Subcutaneous abdominal adipose tissue (tissue), 5 donors: ENCODE measurements around the gene RIMBP2.
"Not testable (repeated sequence)": the region's sequence is repeated elsewhere in the genome, so short reads cannot be mapped to it uniquely, and the experiment has no call there.

ENCODE experiments used
- H3K27ac ChIP-seq: one replicate; pipeline ENCODE4 v1.7.0; 2013; ENCODE audit warnings: low read depth, mild to moderate bottlenecking, inconsistent platforms, low read length, moderate library complexity
- H3K27me3 ChIP-seq, 5 donors: one replicate each; pipeline ENCODE4 v1.7.0; 2013; ENCODE audit warnings: low read length in 5 of 5, inconsistent platforms in 1 of 5; ENCODE audit not compliant: control insufficient read depth in 5 of 5, insufficient read depth in 4 of 5
- H3K36me3 ChIP-seq, 5 donors: one replicate each; pipeline ENCODE4 v1.7.0; 2013; ENCODE audit warnings: low read length in 5 of 5; ENCODE audit not compliant: control insufficient read depth in 5 of 5, insufficient read depth in 5 of 5
- H3K4me1 ChIP-seq, 5 donors: one replicate each; pipeline ENCODE4 v1.7.0; 2013; ENCODE audit warnings: low read length in 5 of 5, mild to moderate bottlenecking in 3 of 5, moderate library complexity in 1 of 5; ENCODE audit not compliant: control insufficient read depth in 5 of 5, insufficient read depth in 5 of 5
- H3K4me3 ChIP-seq, 5 donors: one replicate each; pipeline ENCODE4 v1.7.0; 2013; ENCODE audit warnings: low read length in 5 of 5, low read depth in 1 of 5
- H3K9ac ChIP-seq, 5 donors: one replicate each; pipeline ENCODE4 v1.7.0; 2013; ENCODE audit warnings: low read length in 5 of 5, mild to moderate bottlenecking in 4 of 5, moderate library complexity in 3 of 5
- H3K9me3 ChIP-seq, 5 donors: one replicate each; pipeline ENCODE4 v1.7.0; 2013; ENCODE audit warnings: low read length in 5 of 5; ENCODE audit not compliant: control insufficient read depth in 5 of 5
- donor health status: healthy.
- donor health status: healthy.
- donor health status: healthy.
- donor health status: healthy.
- donor health status: healthy.

RIMBP2 gene

GRCh38 chr12:130752692-130753230 lies 36.7 kb upstream of the RIMBP2 start:
- peaks cover 3 to 9% (median 4%) of the 10 kb centered on the region in 5 donors for H3K27me3 ChIP-seq
- H3K36me3 ChIP-seq: no peaks in the 10 kb centered on the region
- no peak overlapping the region for H3K4me3 ChIP-seq
- peaks cover 0 to 8% (median 6%) of the 10 kb centered on the region in 5 donors for H3K9me3 ChIP-seq
- peaks cover 2 to 7% (median 4%) of the 10 kb centered on the region in 5 donors for H3K4me1 ChIP-seq
- H3K27ac ChIP-seq: no peak overlapping the region
- H3K9ac ChIP-seq: no peak overlapping the region

DNA sequence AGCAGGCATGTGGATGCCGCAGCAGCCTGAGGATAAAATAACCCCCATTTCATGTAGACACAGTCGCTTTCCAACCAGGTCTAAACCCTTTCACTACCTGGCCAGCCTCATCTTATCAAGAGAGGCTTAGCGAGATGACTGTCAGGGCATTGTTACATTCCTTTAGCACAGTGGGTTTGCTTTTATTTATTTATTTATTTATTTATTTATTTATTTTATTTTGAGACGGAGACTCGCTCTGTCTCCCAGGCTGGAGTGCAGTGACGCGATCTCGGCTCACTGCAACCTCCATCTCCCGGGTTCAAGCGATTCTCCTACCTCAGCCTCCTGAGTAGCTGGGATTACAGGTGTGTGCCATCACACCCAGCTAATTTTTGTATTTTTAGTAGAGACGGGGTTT lies 35.9 kb upstream of the RIMBP2 start:
- not testable (repeated sequence) for H3K9ac ChIP-seq, H3K27me3 ChIP-seq, H3K4me3 ChIP-seq, H3K4me1 ChIP-seq, H3K27ac ChIP-seq, H3K9me3 ChIP-seq, H3K36me3 ChIP-seq

GRCh38 chr12:130748786-130749185 lies 32.7 kb upstream of the RIMBP2 start:
- Histone ChIP-seq H3K9me3 (peaks cover 0 to 2% (median 0%) of the 10 kb centered on the region in 5 donors), H3K4me3 (no peak overlapping the region), H3K27ac (no peak overlapping the region), H3K36me3 (no peaks in the 10 kb centered on the region), H3K4me1 (peaks cover 4 to 22% (median 17%) of the 10 kb centered on the region in 5 donors), H3K27me3 (peaks cover 3 to 6% (median 4%) of the 10 kb centered on the region in 5 donors), H3K9ac (no peak overlapping the region)

GRCh38 chr12:130747867-130748740 lies 32.0 kb upstream of the RIMBP2 start:
- no peaks in the 10 kb centered on the region for H3K36me3 ChIP-seq
- H3K4me3 ChIP-seq: peak overlapping the region in 4 of 5 donors; percentile 1 to 63 (median 45)
- H3K4me1 ChIP-seq: peaks cover 4 to 22% (median 17%) of the 10 kb centered on the region in 5 donors
- H3K27ac ChIP-seq: no peak overlapping the region
- peaks cover 0 to 6% (median 4%) of the 10 kb centered on the region in 5 donors for H3K27me3 ChIP-seq
- H3K9me3 ChIP-seq: peaks cover 0 to 4% (median 0%) of the 10 kb centered on the region in 5 donors
- H3K9ac ChIP-seq: peak overlapping the region in 1 of 5 donors; percentile 10

DNA sequence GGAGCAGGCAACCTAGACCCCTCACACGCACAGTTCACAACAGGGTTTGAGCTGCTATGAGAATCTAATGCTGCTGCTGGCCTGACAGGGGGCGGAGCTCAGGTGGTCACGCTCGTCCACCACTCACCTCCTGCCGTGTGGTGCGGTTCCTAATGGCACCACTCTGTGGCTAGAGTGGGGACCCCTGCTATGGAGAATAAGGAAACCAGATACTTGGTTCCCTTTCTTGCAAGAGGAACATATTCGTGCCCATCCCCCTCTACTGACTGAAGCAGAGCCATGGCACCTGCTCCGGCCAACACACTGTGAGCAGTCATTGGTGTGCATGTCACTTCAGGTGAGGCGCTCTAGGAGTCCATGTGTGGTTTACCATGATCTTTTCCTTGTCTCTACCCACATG lies 30.4 kb upstream of the RIMBP2 start:
- H3K27me3 ChIP-seq: no peaks in the 10 kb centered on the region
- H3K36me3 ChIP-seq: no peaks in the 10 kb centered on the region
- H3K9ac ChIP-seq: no peak overlapping the region
- no peak overlapping the region for H3K4me3 ChIP-seq
- H3K27ac ChIP-seq: no peak overlapping the region
- H3K9me3 ChIP-seq: peaks cover 0 to 4% (median 0%) of the 10 kb centered on the region in 5 donors
- H3K4me1 ChIP-seq: peaks cover 4 to 22% (median 17%) of the 10 kb centered on the region in 5 donors

GRCh38 chr12:130745921-130746320 lies 29.8 kb upstream of the RIMBP2 start:
- Histone ChIP-seq H3K36me3 (no peaks in the 10 kb centered on the region), H3K4me1 (peaks cover 4 to 22% (median 17%) of the 10 kb centered on the region in 5 donors), H3K9ac (no peak overlapping the region), H3K4me3 (no peak overlapping the region), H3K27ac (no peak overlapping the region), H3K9me3 (peaks cover 0 to 4% (median 0%) of the 10 kb centered on the region in 5 donors), H3K27me3 (no peaks in the 10 kb centered on the region)

DNA sequence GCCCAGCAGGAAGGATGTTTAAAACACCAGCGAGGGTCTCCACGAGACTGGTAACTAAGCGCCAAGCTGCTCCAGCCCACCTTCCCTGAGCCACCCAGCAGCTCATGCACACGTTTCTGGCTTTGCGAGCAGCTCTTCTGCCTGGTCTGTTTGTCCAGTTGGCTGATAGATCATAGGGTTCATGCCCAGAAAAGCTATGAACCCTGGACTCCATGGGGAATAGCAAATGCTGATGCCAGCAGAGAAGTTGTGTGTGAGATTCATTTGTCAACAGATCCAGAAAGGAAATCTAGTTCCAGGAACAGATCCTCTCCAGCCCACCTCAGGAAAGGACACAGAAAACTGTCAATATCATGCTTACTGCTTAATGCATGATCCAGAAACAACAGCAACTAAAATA lies 28.2 kb upstream of the RIMBP2 start:
- Histone ChIP-seq H3K27ac (no peak overlapping the region), H3K9me3 (peaks cover 0 to 4% (median 0%) of the 10 kb centered on the region in 5 donors), H3K9ac (no peak overlapping the region), H3K4me3 (no peak overlapping the region), H3K27me3 (peaks cover 0 to 4% (median under 1%) of the 10 kb centered on the region in 5 donors), H3K36me3 (no peaks in the 10 kb centered on the region), H3K4me1 (peaks cover 4 to 22% (median 17%) of the 10 kb centered on the region in 5 donors)

DNA sequence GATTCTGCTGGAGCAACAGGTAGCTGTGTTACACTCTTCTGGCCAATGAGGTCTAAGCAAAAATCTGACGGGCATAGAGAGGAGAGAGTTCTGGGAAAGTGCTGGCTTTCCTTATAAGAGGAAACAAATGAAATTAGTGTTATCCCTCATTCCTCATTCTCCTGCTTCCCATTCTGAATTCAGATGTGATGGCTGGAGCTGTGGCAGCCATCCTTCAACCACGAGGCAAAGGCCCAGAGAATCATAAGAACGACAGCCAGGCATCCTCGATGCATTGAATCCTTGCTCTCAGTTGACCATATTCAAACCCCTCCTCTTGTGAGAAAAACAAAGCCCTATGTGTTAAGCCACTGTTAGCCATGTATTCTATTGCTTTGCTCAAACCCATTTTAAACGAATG lies 27.5 kb upstream of the RIMBP2 start:
- Histone ChIP-seq H3K4me3 (no peak overlapping the region), H3K27me3 (peaks cover 0 to 4% (median 3%) of the 10 kb centered on the region in 5 donors), H3K27ac (no peak overlapping the region), H3K9me3 (peaks cover 0 to 6% (median 0%) of the 10 kb centered on the region in 5 donors), H3K4me1 (peaks cover 4 to 22% (median 17%) of the 10 kb centered on the region in 5 donors), H3K36me3 (no peaks in the 10 kb centered on the region), H3K9ac (no peak overlapping the region)

DNA sequence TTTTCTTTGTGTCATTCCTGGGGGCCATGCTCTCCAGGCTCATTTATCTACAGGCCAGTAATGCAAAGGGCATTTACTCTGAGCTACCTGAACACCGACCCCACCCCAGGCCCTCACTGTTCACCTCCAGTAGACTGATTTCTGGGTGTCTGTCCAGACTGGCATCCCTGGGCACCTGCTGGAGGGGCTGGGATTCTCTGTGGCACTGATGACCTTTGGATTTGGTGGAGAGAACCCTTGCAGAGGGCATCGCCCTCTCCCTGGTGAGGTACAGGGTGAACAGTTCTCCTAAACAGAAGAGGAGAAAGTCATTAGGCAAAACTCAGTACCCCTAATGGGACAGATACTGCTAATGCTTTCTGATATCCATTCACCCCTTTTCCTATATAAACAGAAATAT lies 27.1 kb upstream of the RIMBP2 start:
- Histone ChIP-seq H3K27ac (no peak overlapping the region), H3K27me3 (peaks cover 0 to 6% (median 3%) of the 10 kb centered on the region in 5 donors), H3K9ac (no peak overlapping the region), H3K9me3 (peaks cover 0 to 9% (median 0%) of the 10 kb centered on the region in 5 donors), H3K36me3 (no peaks in the 10 kb centered on the region), H3K4me3 (no peak overlapping the region), H3K4me1 (peaks cover 4 to 21% (median 16%) of the 10 kb centered on the region in 5 donors)

GRCh38 chr12:130742716-130743115 lies 26.6 kb upstream of the RIMBP2 start:
- no peak overlapping the region for H3K4me3 ChIP-seq
- H3K9me3 ChIP-seq: peaks cover 0 to 9% (median 0%) of the 10 kb centered on the region in 5 donors
- no peak overlapping the region for H3K9ac ChIP-seq
- peaks cover 0 to 6% (median 4%) of the 10 kb centered on the region in 5 donors for H3K27me3 ChIP-seq
- no peaks in the 10 kb centered on the region for H3K36me3 ChIP-seq
- H3K4me1 ChIP-seq: peaks cover under 1 to 17% (median 11%) of the 10 kb centered on the region in 5 donors
- H3K27ac ChIP-seq: no peak overlapping the region
